HG02763 (cell line): ENCODE data around the gene SLC38A9.
A peak's percentile ranks its signal among the peaks of the same experiment; 100 is the strongest.
"Not testable (repeated sequence)": the region's sequence is repeated elsewhere in the genome, so short reads cannot be mapped to it uniquely, and the experiment has no call there.

Source experiments
- ATAC-seq: cut with Tn5 transposase; IDR thresholded peaks from one replicate; pipeline ENCODE4 v1.9.1; 2021; ENCODE audit warnings: mild to moderate bottlenecking, moderate library complexity; ENCODE audit not compliant: unreplicated experiment

SLC38A9 gene, protein sequence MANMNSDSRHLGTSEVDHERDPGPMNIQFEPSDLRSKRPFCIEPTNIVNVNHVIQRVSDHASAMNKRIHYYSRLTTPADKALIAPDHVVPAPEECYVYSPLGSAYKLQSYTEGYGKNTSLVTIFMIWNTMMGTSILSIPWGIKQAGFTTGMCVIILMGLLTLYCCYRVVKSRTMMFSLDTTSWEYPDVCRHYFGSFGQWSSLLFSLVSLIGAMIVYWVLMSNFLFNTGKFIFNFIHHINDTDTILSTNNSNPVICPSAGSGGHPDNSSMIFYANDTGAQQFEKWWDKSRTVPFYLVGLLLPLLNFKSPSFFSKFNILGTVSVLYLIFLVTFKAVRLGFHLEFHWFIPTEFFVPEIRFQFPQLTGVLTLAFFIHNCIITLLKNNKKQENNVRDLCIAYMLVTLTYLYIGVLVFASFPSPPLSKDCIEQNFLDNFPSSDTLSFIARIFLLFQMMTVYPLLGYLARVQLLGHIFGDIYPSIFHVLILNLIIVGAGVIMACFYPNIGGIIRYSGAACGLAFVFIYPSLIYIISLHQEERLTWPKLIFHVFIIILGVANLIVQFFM

DNA sequence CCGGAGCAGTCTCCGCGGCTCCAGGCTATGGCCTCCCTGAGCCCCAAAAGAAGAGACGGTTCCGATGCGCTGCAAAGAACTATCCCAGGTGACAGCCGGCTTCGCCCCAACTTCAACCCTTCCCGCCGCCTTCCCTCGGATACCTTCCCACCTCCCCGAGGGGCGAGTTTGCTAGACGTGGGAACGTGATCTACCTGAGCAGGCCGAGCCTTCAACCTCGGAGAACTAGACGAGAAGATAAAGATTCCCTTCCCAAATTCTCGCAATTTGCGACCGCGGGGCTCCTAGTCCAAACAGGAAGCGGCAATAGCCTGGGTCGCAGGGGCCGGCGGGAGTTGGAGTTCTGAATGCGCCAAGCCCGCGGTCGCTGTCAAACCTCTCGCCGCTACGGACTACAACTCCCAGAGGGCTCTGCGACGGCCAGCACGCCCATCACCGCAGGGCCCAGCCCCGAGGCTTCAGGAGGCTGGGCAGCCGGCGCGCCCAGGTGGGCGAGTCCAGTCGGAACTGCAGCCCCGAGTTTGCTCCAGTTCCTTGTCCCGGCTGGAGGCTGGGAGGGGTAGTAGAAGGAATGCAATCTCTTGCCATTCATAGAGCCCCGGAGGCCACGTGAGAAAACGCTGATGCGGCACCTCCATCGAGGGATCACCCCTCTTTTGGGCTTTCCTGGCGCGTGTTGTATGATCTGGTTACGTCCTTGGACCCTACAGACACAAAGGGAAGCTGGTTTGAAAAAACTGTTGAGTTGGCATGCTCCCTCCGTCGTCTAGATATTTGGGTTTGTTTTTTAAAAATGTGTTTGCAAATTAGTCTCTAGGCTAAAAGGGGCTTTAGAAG lies at the start of gene SLC38A9:
Gene SLC38A9, minus strand, starts transcription at position 302 of the 837 bp plus-strand sequence. CDS start 14,366 bp downstream, outside the sequence.
- peak; percentile 99 for ATAC-seq

DNA sequence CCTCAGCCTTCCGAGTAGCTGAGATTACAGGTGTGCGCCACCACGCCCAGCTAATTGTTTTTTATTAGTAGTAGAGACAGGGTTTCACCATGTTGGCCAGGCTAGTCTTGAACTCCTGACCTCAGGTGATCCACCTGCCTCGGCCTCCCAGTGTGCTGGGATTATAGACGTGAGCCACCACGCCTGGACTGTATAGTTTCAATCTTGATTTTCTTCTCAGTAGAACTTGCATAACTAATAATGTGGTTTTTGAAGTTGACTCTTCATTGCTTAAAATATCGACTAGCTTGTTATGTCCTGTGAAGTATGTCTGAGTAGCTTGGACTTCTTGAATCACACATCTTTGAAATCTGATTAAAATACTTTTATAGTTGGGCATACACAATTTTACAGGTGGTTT lies 49.6 kb upstream of the SLC38A9 start:
- not testable (repeated sequence) for ATAC-seq

DNA sequence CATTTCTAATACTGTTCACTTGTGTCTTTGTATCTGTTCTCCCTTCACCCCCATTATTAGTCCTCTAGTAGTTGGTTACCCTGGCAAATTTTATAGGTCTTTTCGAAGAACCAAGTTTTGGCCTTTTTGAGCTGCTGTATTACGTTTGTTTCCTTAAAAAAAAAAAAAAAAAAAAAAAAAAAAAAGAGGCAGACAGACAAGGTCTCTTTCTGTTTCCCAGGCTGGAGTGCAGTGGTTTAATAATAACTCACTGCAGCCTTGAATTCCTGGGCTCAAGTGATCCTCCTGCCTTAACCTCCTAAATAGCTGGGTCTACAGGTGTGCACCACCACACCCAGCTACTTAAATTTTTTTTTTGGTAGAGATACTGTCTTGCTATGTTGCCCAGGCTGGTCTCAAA lies 46.6 kb upstream of the SLC38A9 start:
- ATAC-seq: no peak

DNA sequence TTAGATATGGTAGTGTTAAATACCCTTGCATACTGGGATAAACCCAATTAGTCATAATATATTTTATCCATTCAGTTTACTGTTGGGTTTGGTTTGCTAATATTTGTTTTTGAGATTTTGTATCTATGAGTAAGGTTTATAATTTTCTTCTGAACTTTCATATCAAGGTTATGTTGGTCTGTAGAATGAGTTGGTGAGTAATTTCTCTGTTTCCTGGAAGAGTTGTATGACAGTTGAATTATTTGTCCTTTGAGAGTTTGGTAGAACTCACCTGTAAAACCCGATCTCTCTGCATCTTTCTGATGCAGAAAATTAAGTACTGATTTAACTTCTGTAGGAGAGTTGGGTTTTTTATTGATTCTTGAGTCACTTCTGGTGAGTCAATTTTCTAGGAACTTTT lies 46.1 kb upstream of the SLC38A9 start:
- ATAC-seq: no peak

- ATAC-seq: no peak
These were observed 38.4 kb upstream of the SLC38A9 start for GRCh38 chr5:55750499-55750898.

DNA sequence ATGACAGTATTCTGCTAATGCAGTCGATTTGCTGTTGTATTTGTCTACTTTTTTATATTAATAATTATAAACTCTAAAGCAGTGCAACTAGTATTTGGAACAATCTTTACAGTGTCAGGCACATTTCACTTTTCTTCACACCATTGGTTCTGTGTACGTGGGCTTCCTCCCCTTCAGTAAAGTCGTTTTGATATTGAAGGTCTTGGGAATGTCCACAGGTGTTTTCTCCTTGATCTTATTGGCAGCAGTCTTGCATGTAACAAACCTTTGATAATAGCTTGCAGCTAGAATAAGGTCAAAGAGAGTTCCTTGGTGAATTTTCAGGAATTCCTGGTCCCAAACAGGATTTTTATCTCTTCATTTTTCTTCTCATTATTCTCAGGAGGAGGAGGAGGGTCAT lies 37.9 kb upstream of the SLC38A9 start:
- ATAC-seq: no peak

GRCh38 chr5:55749387-55749786 lies 37.3 kb upstream of the SLC38A9 start:
- ATAC-seq: no peak

- no peak for ATAC-seq
These were observed 35.7 kb upstream of the SLC38A9 start for GRCh38 chr5:55747778-55748318.

DNA sequence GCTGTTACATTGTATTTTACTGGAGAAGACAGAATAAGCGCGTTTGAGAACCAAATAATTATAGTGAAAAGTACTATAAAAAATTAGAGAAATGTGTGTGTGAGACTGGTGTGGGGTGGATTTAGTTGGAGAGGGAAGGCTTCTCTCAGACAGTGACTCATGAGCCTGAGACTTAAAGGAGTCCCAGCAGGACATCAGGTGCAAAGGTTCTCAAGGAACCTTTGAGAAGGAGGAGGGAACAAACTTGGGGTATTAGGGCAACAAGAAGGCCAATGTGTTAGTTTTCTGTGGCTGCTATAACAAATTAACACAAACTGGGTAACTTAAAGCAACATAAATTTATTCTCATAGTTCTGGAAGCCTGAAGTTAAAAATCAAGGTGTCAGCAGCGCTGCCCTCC lies 30.7 kb upstream of the SLC38A9 start:
- ATAC-seq: no peak

DNA sequence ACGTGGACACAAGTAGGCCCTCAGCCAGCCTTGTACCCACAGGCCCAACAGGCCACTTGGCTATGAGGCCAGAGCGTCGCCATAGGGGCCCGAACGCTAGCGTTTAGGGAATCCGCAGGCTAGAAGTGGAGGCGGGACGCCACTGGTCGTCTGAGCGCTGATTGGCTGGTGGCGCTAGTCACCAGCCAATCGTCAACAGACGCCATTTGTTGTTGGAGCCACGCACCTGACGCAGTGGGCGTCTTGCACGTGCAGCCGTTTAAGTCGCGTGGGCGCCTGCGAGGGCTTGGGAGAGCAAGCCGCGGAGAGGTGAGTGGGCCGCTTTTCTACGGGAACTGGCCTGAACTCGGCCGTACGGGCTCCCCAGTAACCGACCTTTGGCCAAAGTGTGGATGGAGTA lies 25.7 kb upstream of the SLC38A9 start, which contains the start of gene DDX4:
Gene DDX4, plus strand, starts transcription at position 269 of the 400 bp plus-strand sequence. CDS start 903 bp downstream, outside the sequence.
- no peak for ATAC-seq

DNA sequence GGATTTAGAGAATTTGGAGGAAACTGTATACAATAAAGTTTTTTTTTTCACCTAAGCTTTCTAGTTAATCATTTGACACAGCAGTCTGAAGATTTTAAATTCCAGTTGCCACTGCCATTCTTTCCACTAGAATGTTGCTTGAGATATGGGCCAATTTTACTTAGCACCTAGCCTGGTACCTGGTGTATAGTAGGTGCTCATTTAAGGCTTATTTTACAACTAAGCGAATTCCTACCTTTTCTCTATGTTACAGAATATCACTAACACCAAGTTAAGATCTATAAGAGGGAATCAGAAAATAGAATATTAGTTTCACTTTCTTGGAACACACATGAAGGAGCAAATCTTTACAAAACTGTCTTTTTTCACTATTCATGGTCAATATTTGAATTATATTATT lies 22.5 kb upstream of the SLC38A9 start:
- ATAC-seq: no peak

GRCh38 chr5:55732585-55732984 lies 20.5 kb upstream of the SLC38A9 start:
- no peak for ATAC-seq

DNA sequence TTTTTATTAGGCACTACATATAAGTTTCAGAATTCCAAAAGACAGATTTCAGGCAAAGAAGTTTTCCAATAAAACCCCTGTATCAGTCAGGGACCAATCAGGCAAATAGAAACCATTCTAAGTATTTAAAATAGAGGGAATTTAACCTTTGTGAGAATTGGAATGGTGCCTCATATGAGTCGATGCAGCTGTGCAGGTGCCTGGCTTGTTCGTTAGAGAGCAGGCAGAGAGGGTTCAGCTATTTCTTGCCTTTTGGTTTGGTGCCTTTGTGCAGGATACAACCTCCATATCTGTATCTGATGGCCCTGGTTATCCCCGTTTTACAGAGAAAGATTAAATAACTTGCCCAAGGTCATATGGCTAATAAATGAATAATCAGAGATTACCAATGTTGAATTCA lies 19.7 kb upstream of the SLC38A9 start:
- ATAC-seq: no peak

DNA sequence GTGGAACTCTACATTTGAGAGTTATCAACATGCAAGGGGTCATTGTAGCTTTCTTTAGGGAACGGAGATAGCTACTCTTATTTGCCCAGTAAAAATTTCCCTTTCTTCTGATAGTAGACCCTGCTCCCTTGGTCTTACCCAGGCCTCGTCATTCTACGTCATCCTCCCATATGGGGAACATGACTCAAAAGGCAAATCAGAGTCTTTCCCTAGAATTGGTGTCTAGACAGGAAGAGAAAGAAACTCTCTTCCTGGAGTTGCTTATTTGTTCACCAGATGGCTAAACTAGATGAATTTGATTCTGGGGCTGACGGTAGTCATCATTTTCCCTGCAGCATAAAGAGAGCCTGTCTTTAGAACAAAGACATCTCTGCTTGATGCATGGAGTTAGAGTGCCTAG lies 12.2 kb upstream of the SLC38A9 start:
- ATAC-seq: no peak

DNA sequence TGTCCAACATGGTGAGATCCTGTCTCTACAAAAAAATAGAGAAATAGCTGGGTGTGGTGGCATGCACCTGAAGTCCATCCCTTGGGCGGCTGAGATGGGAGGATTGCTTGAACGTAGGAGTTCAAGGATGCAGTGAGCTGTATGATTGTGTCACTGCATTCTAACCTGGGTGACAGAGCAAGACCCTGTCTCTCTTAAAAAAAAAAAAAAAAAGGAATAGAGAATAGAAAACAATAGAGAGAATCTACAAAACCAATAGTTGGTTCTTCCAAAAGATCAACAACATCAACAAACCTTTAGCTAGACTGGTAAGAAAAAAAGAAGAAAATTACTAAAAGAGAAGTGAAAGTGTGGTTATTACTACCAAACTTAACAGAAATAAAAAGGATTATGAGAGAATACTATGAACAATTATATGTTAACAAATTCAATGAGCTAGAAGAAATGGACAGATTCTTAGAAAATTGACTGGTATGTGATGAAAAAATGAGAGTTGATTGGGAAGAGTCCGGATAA lies 8.1 kb upstream of the SLC38A9 start:
- ATAC-seq: no peak

DNA sequence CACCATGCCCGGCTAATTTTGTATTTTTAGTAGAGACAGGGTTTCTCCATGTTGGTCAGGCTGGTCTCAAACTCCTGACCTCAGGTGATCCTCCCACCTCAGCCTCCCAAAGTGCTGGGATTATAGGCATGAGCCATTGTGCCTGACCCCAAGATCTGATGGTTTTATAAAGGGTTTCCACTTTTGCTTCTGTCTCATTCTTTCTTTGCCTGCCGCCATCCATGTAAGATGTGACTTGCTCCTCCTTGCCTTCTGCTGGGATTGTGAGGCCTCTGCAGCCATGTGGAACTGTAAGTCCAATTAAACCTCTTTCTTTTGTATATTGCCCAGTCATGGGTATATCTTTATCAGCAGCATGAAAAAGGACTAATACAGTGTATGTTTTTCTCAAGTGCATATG lies 6.9 kb upstream of the SLC38A9 start:
- ATAC-seq: not testable (repeated sequence)

DNA sequence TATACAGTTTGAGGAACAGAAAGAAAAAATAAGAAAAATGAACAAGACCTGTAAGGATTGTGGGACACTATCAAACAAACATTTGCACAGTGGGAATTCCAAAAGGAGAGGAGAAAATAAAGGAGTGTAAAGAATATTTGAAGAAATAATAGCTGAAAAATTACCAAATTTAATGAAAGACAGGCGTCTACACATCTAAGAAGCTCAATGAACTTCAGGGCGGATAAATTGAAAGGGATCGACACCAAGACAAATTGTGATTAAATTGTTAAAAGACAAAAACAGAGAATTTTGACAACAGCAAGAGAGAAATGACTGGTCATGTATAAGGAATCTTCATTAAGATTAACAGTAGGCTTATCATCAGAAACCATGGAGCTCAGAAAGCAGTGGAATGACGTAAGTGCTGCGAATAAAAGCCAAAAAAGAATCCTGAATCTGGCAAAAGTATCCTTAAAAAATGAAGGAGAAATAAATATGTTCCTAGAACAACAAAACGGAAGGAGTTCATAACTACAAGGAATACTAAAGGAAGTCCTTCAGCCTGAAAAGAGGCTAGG lies 3.5 kb upstream of the SLC38A9 start:
- ATAC-seq: no peak

DNA sequence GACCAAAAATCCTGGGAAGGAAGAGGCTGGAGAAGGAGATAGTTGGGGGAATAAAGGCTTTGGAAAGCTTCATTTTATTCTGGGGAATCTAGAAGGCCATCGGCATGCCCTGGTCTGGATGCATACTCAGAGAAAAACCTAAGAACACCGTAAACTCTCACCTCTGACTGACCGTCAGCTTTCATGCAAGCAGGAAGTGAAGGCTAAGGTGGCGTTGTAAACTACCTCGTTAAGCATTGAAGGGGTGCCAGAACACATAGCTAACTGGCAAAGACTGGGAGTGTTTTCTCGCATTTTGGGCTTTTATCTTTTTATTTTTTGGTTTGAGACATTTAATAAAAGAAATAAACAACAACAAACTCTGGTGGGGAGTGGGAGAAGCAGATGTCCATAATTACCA lies 2.6 kb upstream of the SLC38A9 start:
- ATAC-seq: no peak

GRCh38 chr5:55714339-55714738 lies 2.2 kb upstream of the SLC38A9 start:
- no peak for ATAC-seq

DNA sequence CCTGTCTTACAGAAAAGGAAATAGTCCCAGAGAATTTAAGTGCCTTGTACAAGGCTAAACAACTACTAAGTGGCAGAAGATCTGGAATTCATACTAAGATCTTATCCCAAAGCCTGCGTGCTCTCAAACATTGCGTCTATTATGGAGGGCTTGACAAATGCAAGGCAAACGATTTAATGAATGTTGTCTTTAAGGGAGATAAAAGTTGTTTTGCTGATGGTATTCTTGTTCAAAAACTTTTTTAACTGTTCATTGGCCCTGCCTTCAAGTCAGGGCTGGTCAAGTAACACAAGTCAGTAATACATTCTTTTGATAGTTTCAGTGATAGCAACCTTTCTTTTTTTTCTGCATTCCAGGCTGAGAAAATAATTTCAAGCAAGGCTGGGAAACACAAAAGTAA lies 1.7 kb upstream of the SLC38A9 start:
- no peak for ATAC-seq

- ATAC-seq: no peak
These were observed 559 bp downstream of the SLC38A9 start for GRCh38 chr5:55711507-55712022.
